Fibroblast of upper back skin (primary cell): ENCODE measurements around the gene SHISA3.
A peak's percentile ranks its signal among the peaks of the same experiment; 100 is the strongest.

Source experiments
- DNase-seq: peaks from one replicate; pipeline ENCODE4 v3.0.0-alpha.2; 2013

SHISA3 gene

GRCh38 chr4:42392436-42392835 is 4.9 kb upstream of the SHISA3 start:
- DNase-seq, result no peak

GRCh38 chr4:42395595-42395994 is 1.7 kb upstream of the SHISA3 start:
- no peak for DNase-seq

- DNase-seq, result no peak
Observed at GRCh38 chr4:42396361-42396751, 932 bp upstream of the SHISA3 start.

- DNase-seq, result no peak
Observed at GRCh38 chr4:42397635-42398170, 415 bp downstream of the SHISA3 start.

- DNase-seq, result no peak
Observed at GRCh38 chr4:42398171-42398870, 1.0 kb downstream of the SHISA3 start.

- no peak for DNase-seq
Observed at GRCh38 chr4:42398871-42399331, 1.6 kb downstream of the SHISA3 start.

- no peak for DNase-seq
Observed at GRCh38 chr4:42399393-42399792, 2.1 kb downstream of the SHISA3 start.

- no peak for DNase-seq
Observed at GRCh38 chr4:42401171-42401570, 3.9 kb downstream of the SHISA3 start.

- no peak for DNase-seq
Observed at GRCh38 chr4:42404001-42404400, 6.7 kb downstream of the SHISA3 start.

- DNase-seq, result no peak
Observed at GRCh38 chr4:42410446-42410845, 13.2 kb downstream of the SHISA3 start.

- DNase-seq, result peak; percentile 36
Observed at GRCh38 chr4:42411803-42412202, 14.5 kb downstream of the SHISA3 start.

GRCh38 chr4:42412251-42412650 is 15.0 kb downstream of the SHISA3 start:
- DNase-seq, result peak; percentile 87

- DNase-seq, result peak; percentile 21
Observed at GRCh38 chr4:42415281-42415680, 18.0 kb downstream of the SHISA3 start.

- DNase-seq, result no peak
Observed at GRCh38 chr4:42416017-42416416, 18.7 kb downstream of the SHISA3 start.

GRCh38 chr4:42417550-42417949 is 20.3 kb downstream of the SHISA3 start:
- DNase-seq, result peak; percentile 66

- peak; percentile 41 for DNase-seq
Observed at GRCh38 chr4:42420140-42420539, 22.9 kb downstream of the SHISA3 start.

GRCh38 chr4:42425146-42426065 is 28.1 kb downstream of the SHISA3 start:
- no peak for DNase-seq

GRCh38 chr4:42428036-42428435 is 30.7 kb downstream of the SHISA3 start:
- DNase-seq, result no peak

- no peak for DNase-seq
Observed at GRCh38 chr4:42436928-42437565, 39.8 kb downstream of the SHISA3 start.

GRCh38 chr4:42440083-42440482 is 42.8 kb downstream of the SHISA3 start:
- no peak for DNase-seq

- no peak for DNase-seq
Observed at GRCh38 chr4:42442601-42443000, 45.3 kb downstream of the SHISA3 start.

- DNase-seq, result no peak
Observed at GRCh38 chr4:42445038-42445437, 47.8 kb downstream of the SHISA3 start.

GRCh38 chr4:42446823-42447222 is 49.5 kb downstream of the SHISA3 start:
- no peak for DNase-seq
